Liver (tissue), 9 donors: ENCODE results near the gene SCEL. TPM values are rescaled to one million over a fixed set of nuclear protein-coding genes. Genes with fewer than 3 reads are reported as not detected.

Source experiments
- DNase-seq: peaks from one replicate; pipeline ENCODE4 v3.0.0-alpha.2; 2017; ENCODE audit warnings: low spot score
- H3K27ac ChIP-seq, 2 donors: one replicate each; pipeline ENCODE4 v1.7.0; 2013; ENCODE audit warnings: inconsistent platforms in 2 of 2, low read length in 2 of 2, control low read depth in 1 of 2, low read depth in 1 of 2, mild to moderate bottlenecking in 1 of 2
- H3K27me3 ChIP-seq, 4 donors: one replicate each; pipeline versions ENCODE4 v1.6.1 to v1.7.0; 2013; ENCODE audit warnings: low read length in 3 of 4, inconsistent platforms in 1 of 4, mild to moderate bottlenecking in 1 of 4, moderate library complexity in 1 of 4; ENCODE audit not compliant: control insufficient read depth in 4 of 4, insufficient read depth in 4 of 4
- H3K36me3 ChIP-seq, 4 donors: one replicate each; pipeline versions ENCODE4 v1.6.1 to v1.7.0; 2013; ENCODE audit warnings: low read length in 3 of 4, mild to moderate bottlenecking in 3 of 4, low read depth in 1 of 4, moderate library complexity in 1 of 4; ENCODE audit not compliant: control insufficient read depth in 4 of 4, insufficient read depth in 3 of 4
- H3K4me1 ChIP-seq, 4 donors: one replicate each; pipeline versions ENCODE4 v1.6.1 to v1.7.0; 2013; ENCODE audit warnings: low read length in 3 of 4, mild to moderate bottlenecking in 3 of 4, moderate library complexity in 1 of 4; ENCODE audit not compliant: control insufficient read depth in 4 of 4, insufficient read depth in 4 of 4
- H3K4me3 ChIP-seq, 3 donors: one replicate each; pipeline versions ENCODE4 v1.6.1 to v1.7.0; 2013; ENCODE audit warnings: low read length in 3 of 3, control low read depth in 1 of 3, low read depth in 1 of 3, mild to moderate bottlenecking in 1 of 3
- H3K9ac ChIP-seq, 2 donors: one replicate each; pipeline ENCODE4 v1.7.0; 2013; ENCODE audit warnings: low read length in 2 of 2, mild to moderate bottlenecking in 2 of 2, moderate library complexity in 2 of 2, control low read depth in 1 of 2, low read depth in 1 of 2
- H3K9me3 ChIP-seq, 4 donors: one replicate each; pipeline versions ENCODE4 v1.6.1 to v1.7.0; 2013; ENCODE audit warnings: low read length in 3 of 4; ENCODE audit not compliant: control insufficient read depth in 4 of 4
- EGR1 ChIP-seq, 2 donors: IDR thresholded peaks; 2 replicates each; pipeline ENCODE4 v1.6.1; 2016 to 2018; ENCODE audit warnings: antibody characterized with exemption in 2 of 2, low read depth in 2 of 2
- FOXA1 ChIP-seq: IDR thresholded peaks from 2 replicates; pipeline ENCODE4 v1.6.1; 2016; ENCODE audit warnings: antibody characterized with exemption
- FOXA2 ChIP-seq: IDR thresholded peaks from 2 replicates; pipeline ENCODE4 v1.6.1; 2016; ENCODE audit warnings: antibody characterized with exemption
- HNF4A ChIP-seq, 2 donors: conservative IDR thresholded peaks; 2 replicates each; pipeline ENCODE4 v1.6.1; 2016; ENCODE audit warnings: antibody characterized with exemption in 2 of 2, mild to moderate bottlenecking in 2 of 2
- HNF4G ChIP-seq: IDR thresholded peaks from 2 replicates; pipeline ENCODE4 v1.6.1; 2016; ENCODE audit warnings: antibody characterized with exemption
- JUND ChIP-seq, 2 donors: IDR thresholded peaks; 2 replicates each; pipeline ENCODE4 v1.6.1; 2016; ENCODE audit warnings: antibody characterized with exemption in 2 of 2
- MAX ChIP-seq: IDR thresholded peaks from 2 replicates; pipeline ENCODE4 v1.6.1; 2016; ENCODE audit warnings: antibody characterized with exemption
- NR2F2 ChIP-seq: IDR thresholded peaks from 2 replicates; pipeline ENCODE4 v1.6.1; 2016; ENCODE audit warnings: antibody characterized with exemption
- RAD21 ChIP-seq, 2 donors: IDR thresholded peaks; 2 replicates each; pipeline ENCODE4 v1.6.1; 2016; ENCODE audit warnings: antibody characterized with exemption in 2 of 2, mild to moderate bottlenecking in 2 of 2
- RXRA ChIP-seq, 2 donors: IDR thresholded peaks; 2 replicates each; pipeline ENCODE4 v1.6.1; 2017 to 2018; ENCODE audit warnings: antibody characterized with exemption in 2 of 2, mild to moderate bottlenecking in 1 of 2
- SP1 ChIP-seq: IDR thresholded peaks from 2 replicates; pipeline ENCODE4 v1.6.1; 2018; ENCODE audit warnings: antibody characterized with exemption, mild to moderate bottlenecking
- YY1 ChIP-seq: IDR thresholded peaks from 2 replicates; pipeline ENCODE4 v1.6.1; 2016; ENCODE audit warnings: antibody characterized with exemption, mild to moderate bottlenecking
- ZBTB33 ChIP-seq: IDR thresholded peaks from 2 replicates; pipeline ENCODE4 v1.6.1; 2016; ENCODE audit warnings: antibody characterized with exemption
- WGBS: extraction: QIAGEN DNeasy Blood & Tissue Kit; methylation state at CpG from one replicate; pipeline ENCODE4 v1.1.7; 2013; 5-methylcytosine and 5-hydroxymethylcytosine counted together
- polyA plus RNA-seq, 2 donors: library from polyadenylated mRNA; stranded (reverse) in 1 of 2; unstranded in 1 of 2; fragments of 200-250 nt in 1 of 2; fragments of >200 nt in 1 of 2; fragmentation: Nextera tagmentation in 1 of 2; extraction: Ambion mirVana in 1 of 2; gene quantifications; one replicate each; pipeline versions ENCODE4 v1.2.1 to v1.2.3, GENCODE V29; 2013 to 2015
- total RNA-seq, 2 donors: library from RNA; depleted of rRNA; stranded (reverse); fragments of >200 nt; gene quantifications; one replicate each; pipeline ENCODE4 v1.2.3, GENCODE V29; 2014
- TF ChIP-seq, protein P1 (sequence below): fragments of 150-350 bp; IDR thresholded peaks from 2 replicates; pipeline ENCODE4 v1.5.1; 2017; ENCODE audit warnings: improper control_type of control experiment, low read depth, low read length; ENCODE audit not compliant: missing input control
- TF ChIP-seq, protein P2 (sequence below): IDR thresholded peaks from 2 replicates; pipeline ENCODE4 v1.6.1; 2016; ENCODE audit warnings: antibody characterized with exemption, mild to moderate bottlenecking
- TF ChIP-seq, protein P3 (sequence below): IDR thresholded peaks from 2 replicates; pipeline ENCODE4 v1.6.1; 2016; ENCODE audit warnings: antibody characterized with exemption
- donor health status: healthy.
- donor health status: healthy.
- donor health status: healthy.
- donor health status: healthy.
- donor health status: healthy.

SCEL gene
- total and polyA plus RNA-seq, 4 donors = 0.02 TPM; not detected in 3

DNA sequence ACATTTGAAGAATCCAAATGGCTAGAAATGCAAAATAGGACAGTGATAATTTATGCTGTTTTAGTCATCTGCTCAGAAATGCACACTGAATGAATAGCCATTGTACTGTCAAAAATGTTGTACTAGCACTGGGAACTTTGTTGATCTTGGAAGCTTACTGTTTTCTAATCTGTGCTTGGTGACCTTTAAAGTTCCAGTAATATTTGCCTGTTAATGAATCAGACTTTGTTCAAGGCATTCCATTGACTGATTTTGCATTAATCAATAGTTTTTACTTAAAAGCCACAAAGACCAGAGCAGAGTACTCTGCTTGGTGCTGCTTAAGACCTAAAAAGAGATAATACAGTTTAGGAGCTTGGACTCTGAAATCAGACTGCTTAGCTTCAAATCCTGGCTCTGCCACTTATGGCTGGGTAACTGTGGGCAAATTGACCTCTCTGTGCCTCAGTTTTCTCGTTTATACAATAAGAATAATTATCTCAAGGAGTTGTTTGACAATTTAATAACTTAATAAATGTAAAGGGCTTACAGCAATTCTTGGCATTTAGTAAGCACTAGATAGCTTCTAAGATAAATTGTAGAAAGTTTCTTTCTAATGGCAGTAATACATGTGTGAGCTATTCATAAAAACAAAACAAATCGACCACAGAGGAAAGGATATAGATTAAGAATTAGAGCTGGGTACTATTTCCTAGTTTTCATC is 157.4 kb downstream of the SCEL start:
- Histone ChIP-seq H3K36me3 (no peaks in the 10 kb centered on the region), H3K9me3 (no peaks in the 10 kb centered on the region), H3K4me3 (no peak overlapping the region), H3K27me3 (no peaks in the 10 kb centered on the region), H3K27ac (no peak overlapping the region), H3K9ac (no peak overlapping the region), H3K4me1 (peaks cover 1 to 28% (median 15%) of the 10 kb centered on the region in 4 donors)
- DNase-seq = no peak
- peak; percentile 33 for TF ChIP-seq YY1
- TF ChIP-seq, protein P1, sequence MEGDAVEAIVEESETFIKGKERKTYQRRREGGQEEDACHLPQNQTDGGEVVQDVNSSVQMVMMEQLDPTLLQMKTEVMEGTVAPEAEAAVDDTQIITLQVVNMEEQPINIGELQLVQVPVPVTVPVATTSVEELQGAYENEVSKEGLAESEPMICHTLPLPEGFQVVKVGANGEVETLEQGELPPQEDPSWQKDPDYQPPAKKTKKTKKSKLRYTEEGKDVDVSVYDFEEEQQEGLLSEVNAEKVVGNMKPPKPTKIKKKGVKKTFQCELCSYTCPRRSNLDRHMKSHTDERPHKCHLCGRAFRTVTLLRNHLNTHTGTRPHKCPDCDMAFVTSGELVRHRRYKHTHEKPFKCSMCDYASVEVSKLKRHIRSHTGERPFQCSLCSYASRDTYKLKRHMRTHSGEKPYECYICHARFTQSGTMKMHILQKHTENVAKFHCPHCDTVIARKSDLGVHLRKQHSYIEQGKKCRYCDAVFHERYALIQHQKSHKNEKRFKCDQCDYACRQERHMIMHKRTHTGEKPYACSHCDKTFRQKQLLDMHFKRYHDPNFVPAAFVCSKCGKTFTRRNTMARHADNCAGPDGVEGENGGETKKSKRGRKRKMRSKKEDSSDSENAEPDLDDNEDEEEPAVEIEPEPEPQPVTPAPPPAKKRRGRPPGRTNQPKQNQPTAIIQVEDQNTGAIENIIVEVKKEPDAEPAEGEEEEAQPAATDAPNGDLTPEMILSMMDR = no peak
- TF ChIP-seq ZBTB33 = no peak
- peak in 1 of 2 donors; percentile 3 for TF ChIP-seq RAD21 (IDR thresholded peaks at IDR 0.05)
- peak; percentile 70 to 77 for TF ChIP-seq HNF4A (conservative IDR thresholded peaks at IDR 0.05)
- TF ChIP-seq FOXA2 = peak; percentile 58
- TF ChIP-seq MAX = no peak
- TF ChIP-seq SP1 = peak; percentile 62
- TF ChIP-seq HNF4G = peak; percentile 25
- TF ChIP-seq RXRA (IDR thresholded peaks at IDR 0.05) = peak; percentile 27 to 38
- no peak for TF ChIP-seq EGR1 (IDR thresholded peaks at IDR 0.05; ENCODE audit: low read depth in 2 of 2)
- peak; percentile 26 for TF ChIP-seq NR2F2
- peak in 1 of 2 donors; percentile 35 for TF ChIP-seq JUND (IDR thresholded peaks at IDR 0.05)
- WGBS = 50% methylated on average over 2 of the region's 2 CpGs

GRCh38 chr13:77693449-77693940 is 158.0 kb downstream of the SCEL start:
- Histone ChIP-seq H3K36me3 (no peaks in the 10 kb centered on the region), H3K4me3 (no peak overlapping the region), H3K27me3 (no peaks in the 10 kb centered on the region), H3K4me1 (peaks cover 1 to 28% (median 15%) of the 10 kb centered on the region in 4 donors), H3K27ac (no peak overlapping the region), H3K9ac (no peak overlapping the region), H3K9me3 (no peaks in the 10 kb centered on the region)
- WGBS = 84% methylated on average over 2 of the region's 2 CpGs
- no peak for DNase-seq
- TF ChIP-seq MAX (no peak), JUND (IDR thresholded peaks at IDR 0.05) (no peak), RAD21 (IDR thresholded peaks at IDR 0.05) (no peak), FOXA1 (no peak), RXRA (IDR thresholded peaks at IDR 0.05) (no peak)
- TF ChIP-seq, protein P2, sequence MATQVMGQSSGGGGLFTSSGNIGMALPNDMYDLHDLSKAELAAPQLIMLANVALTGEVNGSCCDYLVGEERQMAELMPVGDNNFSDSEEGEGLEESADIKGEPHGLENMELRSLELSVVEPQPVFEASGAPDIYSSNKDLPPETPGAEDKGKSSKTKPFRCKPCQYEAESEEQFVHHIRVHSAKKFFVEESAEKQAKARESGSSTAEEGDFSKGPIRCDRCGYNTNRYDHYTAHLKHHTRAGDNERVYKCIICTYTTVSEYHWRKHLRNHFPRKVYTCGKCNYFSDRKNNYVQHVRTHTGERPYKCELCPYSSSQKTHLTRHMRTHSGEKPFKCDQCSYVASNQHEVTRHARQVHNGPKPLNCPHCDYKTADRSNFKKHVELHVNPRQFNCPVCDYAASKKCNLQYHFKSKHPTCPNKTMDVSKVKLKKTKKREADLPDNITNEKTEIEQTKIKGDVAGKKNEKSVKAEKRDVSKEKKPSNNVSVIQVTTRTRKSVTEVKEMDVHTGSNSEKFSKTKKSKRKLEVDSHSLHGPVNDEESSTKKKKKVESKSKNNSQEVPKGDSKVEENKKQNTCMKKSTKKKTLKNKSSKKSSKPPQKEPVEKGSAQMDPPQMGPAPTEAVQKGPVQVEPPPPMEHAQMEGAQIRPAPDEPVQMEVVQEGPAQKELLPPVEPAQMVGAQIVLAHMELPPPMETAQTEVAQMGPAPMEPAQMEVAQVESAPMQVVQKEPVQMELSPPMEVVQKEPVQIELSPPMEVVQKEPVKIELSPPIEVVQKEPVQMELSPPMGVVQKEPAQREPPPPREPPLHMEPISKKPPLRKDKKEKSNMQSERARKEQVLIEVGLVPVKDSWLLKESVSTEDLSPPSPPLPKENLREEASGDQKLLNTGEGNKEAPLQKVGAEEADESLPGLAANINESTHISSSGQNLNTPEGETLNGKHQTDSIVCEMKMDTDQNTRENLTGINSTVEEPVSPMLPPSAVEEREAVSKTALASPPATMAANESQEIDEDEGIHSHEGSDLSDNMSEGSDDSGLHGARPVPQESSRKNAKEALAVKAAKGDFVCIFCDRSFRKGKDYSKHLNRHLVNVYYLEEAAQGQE = no peak
- TF ChIP-seq, protein P3, sequence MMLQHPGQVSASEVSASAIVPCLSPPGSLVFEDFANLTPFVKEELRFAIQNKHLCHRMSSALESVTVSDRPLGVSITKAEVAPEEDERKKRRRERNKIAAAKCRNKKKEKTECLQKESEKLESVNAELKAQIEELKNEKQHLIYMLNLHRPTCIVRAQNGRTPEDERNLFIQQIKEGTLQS = no peak
